GM18867 (cell line): ENCODE measurements around the gene ZNF682.
A peak's percentile ranks its signal among the peaks of the same experiment; 100 is the strongest.
"Not testable (repeated sequence)": the region's sequence is repeated elsewhere in the genome, so short reads cannot be mapped to it uniquely, and the experiment has no call there.

Experiments
- ATAC-seq: cut with Tn5 transposase; IDR thresholded peaks from one replicate; pipeline ENCODE4 v1.9.1; 2021; ENCODE audit warnings: mild to moderate bottlenecking, moderate library complexity; ENCODE audit not compliant: unreplicated experiment

ZNF682 gene

DNA sequence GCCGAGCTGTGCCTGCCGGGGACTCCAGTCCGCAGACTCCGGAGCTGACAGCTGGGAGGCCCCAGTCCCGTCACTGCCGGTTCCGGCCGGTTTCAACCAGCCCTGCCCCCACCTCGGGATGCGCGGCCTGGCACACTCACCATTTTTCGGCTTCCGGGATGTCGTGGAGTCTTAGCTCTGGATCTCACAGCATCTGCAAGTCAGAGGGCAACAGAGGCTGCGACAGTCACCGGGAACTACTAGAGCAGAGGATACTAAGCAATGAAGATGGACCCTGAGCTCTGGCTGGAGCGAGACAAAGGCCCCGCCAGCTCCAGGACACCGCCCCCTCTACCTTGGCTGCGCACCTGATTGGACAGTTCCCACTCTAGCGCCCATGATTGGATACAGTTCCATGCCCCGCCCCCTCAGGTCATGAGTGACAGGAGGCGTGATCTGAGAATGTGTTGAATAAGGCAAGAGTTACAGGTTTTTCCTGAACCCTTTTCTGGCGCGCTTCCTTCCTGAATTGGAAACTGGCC lies at the start of gene ZNF682:
ZNF682 (minus strand) TSS at position 303 of the 521 bp plus-strand sequence; CDS start at position 143, 160 bp downstream.
- ATAC-seq: peak; percentile 93

DNA sequence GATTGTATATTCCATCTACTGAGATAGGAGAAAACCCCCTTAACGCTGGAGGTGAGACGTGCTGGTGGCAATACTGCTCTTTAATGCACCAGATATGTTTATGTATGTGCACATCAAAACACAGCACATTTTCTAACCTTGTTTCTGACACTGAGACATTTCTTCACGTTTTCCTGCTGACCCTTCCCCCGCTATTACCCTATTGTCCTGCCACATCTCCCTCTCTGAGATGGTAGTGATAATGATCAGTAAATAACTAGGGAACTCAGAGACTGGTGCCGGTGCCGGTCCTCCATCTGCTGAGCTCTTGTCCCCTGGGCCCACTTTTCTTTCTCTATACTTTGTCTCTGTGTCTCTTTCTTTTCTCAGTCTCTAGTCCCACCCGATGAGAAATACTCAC lies 43.6 kb upstream of the ZNF682 start:
- not testable (repeated sequence) for ATAC-seq

DNA sequence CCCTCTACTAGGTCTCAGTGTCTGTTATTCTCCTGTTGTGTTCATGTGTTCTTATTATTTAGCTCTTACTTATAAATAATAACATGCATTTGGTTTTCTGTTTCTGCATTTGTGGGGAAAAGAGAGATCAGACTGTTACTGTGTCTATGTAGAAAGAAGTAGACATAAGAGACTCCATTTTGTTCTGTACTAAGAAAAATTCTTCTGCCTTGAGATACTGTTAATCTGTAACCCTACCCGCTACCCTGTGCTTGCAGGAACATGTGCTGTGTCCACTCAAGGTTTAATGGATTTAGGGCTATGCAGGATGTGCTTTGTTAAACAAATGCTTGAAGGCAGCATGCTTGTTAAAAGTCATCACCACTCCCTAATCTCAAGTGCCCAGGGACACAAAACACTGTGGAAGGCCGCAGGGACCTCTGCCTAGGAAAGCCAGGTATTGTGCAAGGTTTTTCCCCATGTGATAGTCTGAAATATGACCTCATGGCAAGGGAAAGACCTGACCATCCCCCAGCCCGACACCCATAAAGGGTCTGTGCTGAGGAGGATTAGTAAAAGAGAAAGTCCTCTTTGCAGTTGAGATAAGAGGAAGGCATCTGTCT lies 43.0 kb upstream of the ZNF682 start:
- ATAC-seq: not testable (repeated sequence)

DNA sequence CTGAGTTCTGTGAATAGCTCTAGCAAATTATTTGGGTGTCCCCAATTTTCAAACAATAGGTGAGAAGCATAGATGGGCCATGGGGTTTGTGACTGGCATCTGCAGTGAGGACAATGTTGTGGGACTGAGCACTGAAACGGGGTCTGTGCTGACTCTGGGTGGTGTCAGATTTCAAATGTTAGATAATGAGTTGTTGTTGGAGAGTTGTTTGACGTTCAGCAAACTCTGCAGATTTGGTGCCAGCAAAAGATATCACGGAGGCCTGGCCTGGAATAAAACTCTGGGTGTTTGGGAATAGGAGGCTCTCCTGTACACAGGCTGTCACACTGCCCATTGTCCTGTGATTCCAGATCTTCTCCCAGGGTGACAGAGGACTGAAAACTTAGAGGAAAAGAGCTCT lies 41.4 kb upstream of the ZNF682 start:
- ATAC-seq: no peak

GRCh38 chr19:20079476-20079875 lies 40.2 kb upstream of the ZNF682 start:
- ATAC-seq: no peak

DNA sequence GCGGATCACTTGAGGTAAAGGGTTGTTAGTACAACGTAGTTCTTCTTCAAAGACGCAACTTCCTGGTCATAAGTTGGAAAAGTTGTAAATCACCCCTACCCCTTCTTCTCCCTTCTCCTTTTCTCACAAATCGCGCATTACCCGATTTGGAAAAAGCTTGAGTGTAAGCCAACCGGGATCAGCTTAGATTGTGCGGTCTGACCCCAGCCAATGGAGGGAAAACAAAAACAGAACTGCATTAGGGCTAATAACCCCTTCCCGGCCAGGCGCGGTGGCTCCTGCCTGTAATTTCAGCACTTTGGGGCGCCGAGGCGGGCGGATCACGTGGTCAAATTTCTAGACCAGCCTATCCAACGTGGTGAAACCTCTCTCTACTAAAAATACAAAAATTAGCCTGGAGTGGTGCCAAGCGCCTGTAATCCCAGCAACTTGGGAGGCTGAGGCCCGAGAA lies 39.3 kb upstream of the ZNF682 start:
- ATAC-seq: no peak

DNA sequence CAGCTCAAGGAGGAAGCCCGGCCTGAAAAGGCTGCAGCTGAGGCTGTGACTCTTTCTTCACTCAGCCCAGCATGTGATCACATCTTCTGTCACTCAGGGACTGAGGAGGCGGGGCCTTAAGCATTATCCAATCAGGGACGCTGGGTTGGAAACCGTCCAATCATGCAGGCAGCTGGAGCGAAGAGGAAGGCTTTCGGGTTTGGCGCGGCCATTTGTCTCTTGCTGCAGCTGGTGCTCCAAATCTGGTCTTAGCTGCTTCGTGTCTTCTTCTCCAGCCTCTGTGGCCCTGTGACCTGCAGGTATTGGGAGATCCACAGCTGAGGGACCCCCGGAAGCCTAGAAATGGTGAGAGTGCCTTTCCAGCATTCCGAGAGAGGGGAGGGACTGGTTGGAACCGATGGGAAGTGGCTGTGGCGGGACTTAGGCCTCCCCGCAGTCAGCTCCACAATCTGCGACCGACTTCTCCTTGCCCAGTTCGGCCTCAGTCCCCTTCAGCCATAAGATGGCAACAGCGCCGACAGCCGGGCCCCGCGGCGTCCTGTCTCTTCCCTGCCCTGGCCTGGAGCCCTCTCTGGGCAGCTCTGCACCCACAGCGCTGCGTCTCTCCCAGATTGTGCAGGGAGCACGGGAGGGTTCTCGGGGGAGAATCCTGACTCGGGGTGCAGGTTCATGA lies 38.6 kb upstream of the ZNF682 start, which contains the start of gene ZNF90:
ZNF90 (plus strand) TSS at position 210 of the 673 bp plus-strand sequence; CDS start at position 343, 133 bp downstream.
- ATAC-seq: no peak

GRCh38 chr19:20072936-20073335 lies 33.6 kb upstream of the ZNF682 start:
- no peak for ATAC-seq

- no peak for ATAC-seq
Measured at GRCh38 chr19:20070691-20071090, 31.4 kb upstream of the ZNF682 start.

GRCh38 chr19:20068559-20068958 lies 29.3 kb upstream of the ZNF682 start:
- ATAC-seq: not testable (repeated sequence)

DNA sequence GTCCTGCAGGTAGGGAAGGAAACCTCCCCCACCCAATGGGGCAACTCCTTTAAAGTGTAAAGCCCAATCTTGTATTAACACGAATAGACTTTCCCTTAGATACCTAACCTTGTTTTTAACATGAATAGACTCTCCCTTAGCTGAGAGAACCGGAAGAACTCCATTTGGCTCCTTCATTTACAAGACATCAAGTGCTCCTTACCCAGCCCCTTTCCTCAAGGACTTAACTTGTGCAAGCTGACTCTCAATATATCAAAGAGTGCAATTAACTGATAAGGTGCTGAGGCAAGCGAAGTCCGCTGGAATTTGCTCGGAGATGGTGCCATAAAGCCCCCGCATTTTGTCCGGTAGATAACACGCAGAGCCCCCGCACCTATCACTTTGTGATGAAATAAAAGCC lies 28.6 kb upstream of the ZNF682 start:
- ATAC-seq: no peak

DNA sequence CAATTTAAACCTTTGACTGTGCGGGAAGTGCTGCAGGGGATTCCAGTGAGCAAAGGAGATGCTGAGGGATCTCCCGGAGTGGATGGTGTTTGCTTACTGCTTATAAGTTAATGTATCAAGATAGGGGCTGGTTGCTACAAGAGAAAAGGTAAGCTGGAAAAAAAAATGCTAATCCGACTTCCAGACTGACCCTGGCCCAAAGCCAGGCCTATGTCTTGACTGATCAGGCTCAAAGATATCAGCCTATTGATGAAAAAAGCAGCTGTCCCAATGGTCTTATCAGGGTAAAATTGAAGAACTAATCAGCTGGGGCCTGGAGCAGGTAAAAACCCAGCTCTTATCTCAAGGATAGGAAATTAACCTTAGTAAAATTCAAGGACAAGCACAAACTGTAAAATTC lies 27.6 kb upstream of the ZNF682 start:
- ATAC-seq: no peak

- ATAC-seq: no peak
Measured at GRCh38 chr19:20060282-20060681, 21.0 kb upstream of the ZNF682 start.

- not testable (repeated sequence) for ATAC-seq
Measured at GRCh38 chr19:20058738-20059137, 19.4 kb upstream of the ZNF682 start.

DNA sequence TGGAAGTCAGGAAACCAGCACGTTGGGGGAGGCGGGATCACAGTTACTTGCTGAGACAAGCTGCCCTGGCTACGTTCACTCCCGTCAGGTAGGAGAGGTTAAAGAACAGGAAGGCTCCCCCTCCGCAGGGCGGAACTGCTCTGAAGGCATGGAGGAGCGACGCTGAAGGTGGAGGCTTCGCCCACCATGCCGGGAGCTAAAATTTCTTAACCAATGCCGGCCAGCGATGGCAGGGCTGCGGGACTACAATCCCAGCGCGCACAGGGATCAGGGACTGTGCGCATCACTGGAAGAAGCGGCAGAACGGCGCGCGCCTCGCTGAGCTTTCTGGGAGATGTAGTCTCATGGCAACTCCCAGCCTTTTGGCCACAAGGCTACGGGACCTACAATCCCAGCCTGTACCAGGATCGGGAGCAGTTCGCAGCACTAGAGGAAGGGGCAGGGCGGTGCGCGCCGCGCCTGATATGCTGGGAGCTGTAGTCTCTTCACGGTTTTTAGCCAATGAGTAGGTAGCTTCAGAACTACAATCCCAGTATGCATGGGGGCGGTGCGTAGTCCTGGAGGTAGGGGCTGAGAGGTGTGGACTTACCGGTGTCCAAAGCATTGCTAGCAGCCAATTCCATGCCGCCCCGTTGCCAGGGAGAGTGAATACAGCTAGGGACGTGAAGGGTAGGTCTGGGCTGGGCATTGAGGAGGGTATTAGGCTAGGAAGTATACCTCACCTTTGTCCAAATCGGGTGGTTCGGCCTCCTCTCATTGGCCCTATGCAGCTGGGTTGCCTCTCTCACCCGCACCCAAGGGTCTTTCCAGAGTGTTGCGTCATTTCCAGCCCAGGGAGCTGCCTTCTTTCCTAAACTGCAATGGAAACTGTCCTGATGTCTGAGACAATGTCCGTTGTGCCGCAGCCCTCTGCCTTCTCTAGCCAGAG lies 12.8 kb upstream of the ZNF682 start:
- ATAC-seq: peak; percentile 65

DNA sequence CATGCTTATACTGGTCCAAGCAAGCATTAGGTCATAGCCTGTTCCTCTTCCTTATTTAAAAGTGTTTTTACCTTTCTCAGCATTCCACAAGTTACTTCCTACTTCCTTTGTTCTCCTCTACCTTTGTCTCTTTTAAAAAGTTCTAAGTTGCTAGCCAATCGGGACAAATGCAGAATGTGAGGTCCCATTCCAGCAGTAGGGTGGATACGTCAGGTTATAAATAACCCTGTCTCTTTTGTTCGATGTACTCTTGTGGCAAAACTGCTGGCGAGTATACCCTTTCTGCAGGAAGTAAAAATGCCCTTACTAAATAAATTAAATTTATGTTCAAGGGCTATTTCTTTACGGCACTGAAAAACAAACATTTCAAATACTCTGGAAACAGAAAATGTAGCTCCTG lies 6.4 kb upstream of the ZNF682 start:
- ATAC-seq: not testable (repeated sequence)

DNA sequence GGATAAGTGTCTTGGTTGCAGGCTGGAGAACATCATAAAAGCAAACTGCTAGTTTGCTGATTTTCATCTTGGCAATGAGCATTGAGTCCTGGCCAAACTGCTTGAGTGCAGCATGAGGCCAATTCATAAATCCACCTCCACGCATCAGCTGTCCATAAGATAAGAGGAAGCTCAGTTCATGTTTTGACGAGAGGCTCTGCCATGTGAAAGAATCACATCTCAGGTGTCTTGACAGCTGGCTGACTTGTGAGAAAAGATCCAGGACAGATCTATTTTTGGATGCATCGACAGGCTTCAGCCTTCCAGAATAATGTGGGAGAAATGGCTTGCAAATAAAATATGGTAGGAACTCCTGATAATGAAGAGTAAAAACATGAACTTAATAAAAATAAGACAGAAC lies 5.4 kb upstream of the ZNF682 start:
- ATAC-seq: no peak

- no peak for ATAC-seq
Measured at GRCh38 chr19:20038358-20039202, 725 bp downstream of the ZNF682 start.

- ATAC-seq: no peak
Measured at GRCh38 chr19:20035935-20036334, 3.4 kb downstream of the ZNF682 start.

DNA sequence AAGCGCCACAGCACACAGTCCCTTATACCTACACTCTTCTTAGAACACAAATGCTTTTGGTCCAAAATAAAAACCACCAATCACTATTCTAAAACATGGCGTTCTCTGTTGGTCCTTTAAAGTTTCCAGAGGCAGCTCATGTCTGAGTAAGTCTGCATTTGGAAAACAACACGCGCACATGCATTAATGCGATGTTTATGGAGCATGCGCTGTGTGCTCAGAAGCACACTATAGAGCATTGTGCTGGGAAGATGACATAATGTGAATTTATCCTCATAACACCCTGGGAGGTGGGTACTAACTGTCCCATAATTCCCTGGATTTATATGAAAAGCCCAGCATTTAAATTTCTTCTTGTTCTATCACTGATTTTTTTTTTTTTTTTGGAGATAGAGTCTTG lies 10.7 kb downstream of the ZNF682 start:
- no peak for ATAC-seq
